WERI-Rb-1 (cell line): ENCODE data around the gene LYL1.
A peak's percentile ranks its signal among the peaks of the same experiment; 100 is the strongest.

Experiments
- DNase-seq: peaks from one replicate; pipeline ENCODE4 v3.0.0-alpha.2; 2020
- H3K27ac ChIP-seq: fragments of 250-450 bp; sonication (Bioruptor Pico); 2 replicates; pipeline ENCODE4 v1.5.1; 2020; ENCODE audit warnings: mild to moderate bottlenecking, moderate library complexity
- H3K27me3 ChIP-seq: fragments of 250-450 bp; sonication (Bioruptor Pico); 2 replicates; pipeline ENCODE4 v1.5.1; 2021; ENCODE audit warnings: mild to moderate bottlenecking, low read depth, moderate library complexity; ENCODE audit not compliant: insufficient read depth, severe bottlenecking
- H3K36me3 ChIP-seq: fragments of 250-450 bp; sonication (Bioruptor Pico); 2 replicates; pipeline ENCODE4 v1.5.1; 2020; ENCODE audit warnings: mild to moderate bottlenecking, moderate library complexity
- H3K4me3 ChIP-seq: 2 replicates; pipeline ENCODE4 v1.5.1; 2011; ENCODE audit warnings: low read depth, mild to moderate bottlenecking, control low read depth, low read length
- H3K9me3 ChIP-seq: fragments of 250-450 bp; sonication (Bioruptor Pico); 2 replicates; pipeline ENCODE4 v1.5.1; 2021; ENCODE audit warnings: mild to moderate bottlenecking, moderate library complexity; ENCODE audit not compliant: severe bottlenecking
- TF ChIP-seq, protein P1 (sequence below): IDR thresholded peaks from 2 replicates; pipeline ENCODE4 v1.5.1; 2011; ENCODE audit warnings: low read depth, mild to moderate bottlenecking, control low read depth, inconsistent platforms, low read length

Gene LYL1

DNA sequence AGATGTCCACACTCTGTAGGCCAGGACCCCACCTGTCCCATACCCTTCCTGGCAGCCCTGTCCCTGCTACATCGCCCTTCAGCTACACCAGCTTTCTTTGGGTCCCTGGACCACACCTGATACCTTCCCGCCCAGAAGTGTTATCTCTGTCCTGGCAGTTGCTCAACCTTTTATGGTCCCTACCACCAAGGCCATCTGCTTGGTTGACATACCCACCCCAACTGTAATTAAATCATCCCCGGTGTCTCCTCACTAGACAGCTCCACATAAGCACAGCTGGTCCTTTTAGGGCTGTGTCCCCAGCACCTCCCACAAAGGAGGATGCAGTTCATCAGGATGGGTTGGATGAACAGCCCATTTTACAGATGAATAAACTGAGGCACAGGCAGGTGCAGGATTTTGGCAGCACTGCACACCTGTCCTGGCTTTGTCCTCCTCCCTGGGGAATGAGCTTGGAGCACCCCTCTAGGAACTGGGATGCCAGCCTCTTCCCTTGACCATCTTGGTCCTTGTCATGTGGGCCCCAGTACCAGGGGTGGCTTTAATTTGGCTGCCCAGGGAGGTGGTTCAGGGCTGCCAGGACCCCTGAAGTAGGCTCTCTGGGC is 28.3 kb upstream of the LYL1 start:
- TF ChIP-seq, protein P1, sequence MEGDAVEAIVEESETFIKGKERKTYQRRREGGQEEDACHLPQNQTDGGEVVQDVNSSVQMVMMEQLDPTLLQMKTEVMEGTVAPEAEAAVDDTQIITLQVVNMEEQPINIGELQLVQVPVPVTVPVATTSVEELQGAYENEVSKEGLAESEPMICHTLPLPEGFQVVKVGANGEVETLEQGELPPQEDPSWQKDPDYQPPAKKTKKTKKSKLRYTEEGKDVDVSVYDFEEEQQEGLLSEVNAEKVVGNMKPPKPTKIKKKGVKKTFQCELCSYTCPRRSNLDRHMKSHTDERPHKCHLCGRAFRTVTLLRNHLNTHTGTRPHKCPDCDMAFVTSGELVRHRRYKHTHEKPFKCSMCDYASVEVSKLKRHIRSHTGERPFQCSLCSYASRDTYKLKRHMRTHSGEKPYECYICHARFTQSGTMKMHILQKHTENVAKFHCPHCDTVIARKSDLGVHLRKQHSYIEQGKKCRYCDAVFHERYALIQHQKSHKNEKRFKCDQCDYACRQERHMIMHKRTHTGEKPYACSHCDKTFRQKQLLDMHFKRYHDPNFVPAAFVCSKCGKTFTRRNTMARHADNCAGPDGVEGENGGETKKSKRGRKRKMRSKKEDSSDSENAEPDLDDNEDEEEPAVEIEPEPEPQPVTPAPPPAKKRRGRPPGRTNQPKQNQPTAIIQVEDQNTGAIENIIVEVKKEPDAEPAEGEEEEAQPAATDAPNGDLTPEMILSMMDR = no peak
- H3K4me3 ChIP-seq = no peak overlapping the region
- H3K36me3 ChIP-seq = peaks cover 42% of the 10 kb centered on the region
- H3K9me3 ChIP-seq = no peaks in the 10 kb centered on the region
- H3K27me3 ChIP-seq = no peaks in the 10 kb centered on the region
- no peak for DNase-seq
- no peak overlapping the region for H3K27ac ChIP-seq

GRCh38 chr19:13129384-13129783 is 26.7 kb upstream of the LYL1 start:
- no peaks in the 10 kb centered on the region for H3K9me3 ChIP-seq
- TF ChIP-seq, protein P1 = no peak
- H3K4me3 ChIP-seq = no peak overlapping the region
- no peaks in the 10 kb centered on the region for H3K27me3 ChIP-seq
- H3K27ac ChIP-seq = no peak overlapping the region
- peaks cover 35% of the 10 kb centered on the region for H3K36me3 ChIP-seq
- DNase-seq = no peak

DNA sequence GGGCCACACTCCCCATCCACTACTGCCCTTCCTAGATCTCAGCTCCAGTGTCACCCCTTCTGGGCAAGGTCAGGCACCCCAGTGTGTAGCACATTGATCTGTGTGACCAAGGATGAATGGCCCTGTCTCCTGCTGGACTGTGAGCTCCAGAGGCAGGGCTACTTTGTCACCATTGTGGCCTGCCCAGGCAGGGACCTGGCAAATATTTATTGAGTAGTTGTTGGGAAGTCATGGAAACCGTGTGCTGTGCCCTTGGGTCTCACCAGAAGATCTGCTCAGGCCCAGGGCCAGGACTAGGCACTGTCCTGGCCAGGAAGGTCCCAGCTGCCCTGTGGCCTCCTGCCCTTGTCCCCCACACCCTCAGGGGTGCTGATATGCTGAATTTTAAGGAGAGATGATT is 25.9 kb upstream of the LYL1 start:
- Histone ChIP-seq H3K36me3 (peaks cover 36% of the 10 kb centered on the region), H3K27me3 (no peaks in the 10 kb centered on the region), H3K27ac (peak overlapping the region; percentile 26; the same call in 1 of the 2 replicates), H3K9me3 (no peaks in the 10 kb centered on the region), H3K4me3 (no peak overlapping the region)
- TF ChIP-seq, protein P1 = no peak
- DNase-seq = no peak

DNA sequence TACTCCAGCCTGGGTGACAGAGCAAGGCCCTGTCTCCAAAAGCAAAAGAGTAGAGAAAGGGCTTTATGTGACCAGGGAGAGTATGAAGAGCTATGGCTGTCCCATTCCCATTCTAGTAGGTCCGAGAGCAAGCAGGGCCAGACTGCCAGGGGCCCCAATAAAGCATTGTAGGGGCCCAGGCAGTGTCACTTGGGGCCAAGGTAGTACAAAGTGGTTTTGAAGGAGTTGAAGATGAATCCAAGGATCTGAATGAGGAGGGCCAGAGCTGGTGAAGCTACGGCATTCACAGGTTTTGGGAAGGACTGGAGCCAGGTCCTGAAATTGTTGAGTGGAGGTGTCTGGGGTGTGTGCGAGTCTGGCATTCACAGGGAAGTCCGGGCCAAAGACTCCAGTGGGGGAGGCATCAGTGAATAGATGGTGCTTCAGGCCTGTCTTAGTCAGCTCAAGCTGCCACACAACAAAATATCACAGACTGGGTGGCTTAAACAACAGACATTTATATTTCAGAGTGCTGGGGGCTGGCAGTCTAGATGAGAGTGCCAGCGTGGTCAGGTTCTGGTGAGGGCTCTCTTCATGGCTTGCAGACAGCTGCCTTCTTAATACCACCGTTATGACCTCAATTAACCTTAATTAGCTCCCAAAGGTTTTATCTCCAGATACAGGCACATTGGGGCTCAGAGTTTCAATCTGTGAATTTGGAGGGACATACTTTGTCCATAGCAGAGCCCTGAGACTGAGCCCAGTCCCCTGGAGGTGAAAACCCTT is 25.3 kb upstream of the LYL1 start:
- no peak for DNase-seq
- TF ChIP-seq, protein P1 = no peak
- Histone ChIP-seq H3K36me3 (peaks cover 39% of the 10 kb centered on the region), H3K9me3 (no peaks in the 10 kb centered on the region), H3K4me3 (no peak overlapping the region), H3K27me3 (no peaks in the 10 kb centered on the region), H3K27ac (peak overlapping the region; percentile 39; the same call in 1 of the 2 replicates)

GRCh38 chr19:13127051-13127450 is 24.4 kb upstream of the LYL1 start:
- peaks cover 40% of the 10 kb centered on the region for H3K36me3 ChIP-seq
- H3K4me3 ChIP-seq = no peak overlapping the region
- TF ChIP-seq, protein P1 = no peak
- peak overlapping the region; percentile 35; the same call in 1 of the 2 replicates for H3K27ac ChIP-seq
- no peaks in the 10 kb centered on the region for H3K9me3 ChIP-seq
- H3K27me3 ChIP-seq = no peaks in the 10 kb centered on the region
- DNase-seq = no peak
